Measurements from ENCODE around the gene RIPOR3.

DNA sequence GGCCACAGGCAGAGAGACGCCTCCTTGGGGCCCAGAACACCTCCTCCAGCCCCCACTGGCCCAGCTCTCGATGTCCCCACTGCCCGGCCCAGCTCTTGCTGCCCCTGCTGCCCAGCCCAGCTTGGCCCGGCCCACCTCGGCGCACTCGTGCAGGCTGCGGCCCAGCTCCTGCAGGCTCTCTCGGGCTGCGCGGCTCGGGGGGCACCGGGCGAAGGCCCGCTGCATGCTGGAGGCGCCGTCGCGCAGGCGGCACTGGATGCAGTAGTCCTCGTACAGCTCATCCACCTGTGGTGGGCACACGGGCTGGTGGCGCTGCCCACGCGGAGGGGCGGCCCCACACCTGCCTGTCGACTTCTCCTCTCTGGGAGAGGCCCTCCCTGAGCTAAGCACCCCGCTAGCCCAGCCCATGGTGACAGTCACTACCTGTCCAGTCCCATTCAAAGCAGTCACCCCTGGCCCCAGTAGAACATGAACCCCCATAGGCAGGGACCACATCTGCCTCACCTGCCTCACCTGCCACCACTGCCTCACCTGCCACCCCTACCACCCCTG is 81.8 kb downstream of the RIPOR3 start:
- no peak for TF ChIP-seq POLR2A (IDR thresholded peaks at IDR 0.05)
- TF ChIP-seq, protein P1, sequence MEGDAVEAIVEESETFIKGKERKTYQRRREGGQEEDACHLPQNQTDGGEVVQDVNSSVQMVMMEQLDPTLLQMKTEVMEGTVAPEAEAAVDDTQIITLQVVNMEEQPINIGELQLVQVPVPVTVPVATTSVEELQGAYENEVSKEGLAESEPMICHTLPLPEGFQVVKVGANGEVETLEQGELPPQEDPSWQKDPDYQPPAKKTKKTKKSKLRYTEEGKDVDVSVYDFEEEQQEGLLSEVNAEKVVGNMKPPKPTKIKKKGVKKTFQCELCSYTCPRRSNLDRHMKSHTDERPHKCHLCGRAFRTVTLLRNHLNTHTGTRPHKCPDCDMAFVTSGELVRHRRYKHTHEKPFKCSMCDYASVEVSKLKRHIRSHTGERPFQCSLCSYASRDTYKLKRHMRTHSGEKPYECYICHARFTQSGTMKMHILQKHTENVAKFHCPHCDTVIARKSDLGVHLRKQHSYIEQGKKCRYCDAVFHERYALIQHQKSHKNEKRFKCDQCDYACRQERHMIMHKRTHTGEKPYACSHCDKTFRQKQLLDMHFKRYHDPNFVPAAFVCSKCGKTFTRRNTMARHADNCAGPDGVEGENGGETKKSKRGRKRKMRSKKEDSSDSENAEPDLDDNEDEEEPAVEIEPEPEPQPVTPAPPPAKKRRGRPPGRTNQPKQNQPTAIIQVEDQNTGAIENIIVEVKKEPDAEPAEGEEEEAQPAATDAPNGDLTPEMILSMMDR (IDR thresholded peaks at IDR 0.05), result no peak
